HepG2 (cell line): Measurements from ENCODE around the gene SFT2D2. TPM values are rescaled to one million over a fixed set of nuclear protein-coding genes. Genes with fewer than 3 reads are reported as not detected.

Experiments
- AGO1 ChIP-seq: fragments of 200-400 bp; formaldehyde crosslinking; IDR thresholded peaks from 2 replicates; pipeline ENCODE4 v1.6.1; 2017; ENCODE audit warnings: mild to moderate bottlenecking, low read depth, low read length, moderate library complexity; ENCODE audit not compliant: poor library complexity, severe bottlenecking
- DMAP1 ChIP-seq: IDR thresholded peaks from 2 replicates; pipeline ENCODE4 v1.6.1; 2016
- ESRRA ChIP-seq: sonication (generic); formaldehyde crosslinking; IDR thresholded peaks from 2 replicates; pipeline ENCODE4 v1.5.1; 2020; ENCODE audit warnings: mild to moderate bottlenecking, low read depth, missing genetic modification reagents
- GATAD1 ChIP-seq: IDR thresholded peaks from 2 replicates; pipeline ENCODE4 v1.6.1; 2016; ENCODE audit warnings: missing genetic modification reagents, missing compliant biosample characterization
- HOXD1 ChIP-seq: sonication (generic); formaldehyde crosslinking; IDR thresholded peaks from 2 replicates; pipeline ENCODE4 v1.5.0; 2020; ENCODE audit warnings: missing genetic modification reagents
- NCOR1 ChIP-seq: fragments of 200-600 bp; sonication (generic); IDR thresholded peaks from 2 replicates; pipeline ENCODE4 v1.7.0; 2017; ENCODE audit warnings: antibody characterized with exemption, low read length, borderline replicate concordance
- NFRKB ChIP-seq: fragments of 450-650 bp; IDR thresholded peaks from 2 replicates; pipeline ENCODE4 v1.6.1; 2017
- RELA ChIP-seq: sonication (generic); formaldehyde crosslinking; IDR thresholded peaks from 2 replicates; pipeline ENCODE4 v1.4.0; 2020; ENCODE audit warnings: missing genetic modification reagents
- SATB2 ChIP-seq: sonication (generic); formaldehyde crosslinking; IDR thresholded peaks from 2 replicates; pipeline ENCODE4 v1.5.0; 2020; ENCODE audit warnings: missing genetic modification reagents
- ZBTB43 ChIP-seq: sonication (generic); formaldehyde crosslinking; conservative IDR thresholded peaks from 2 replicates; pipeline ENCODE4 v1.4.0; 2020; ENCODE audit warnings: missing genetic modification reagents
- ZMYM4 ChIP-seq: sonication (generic); formaldehyde crosslinking; IDR thresholded peaks from 2 replicates; pipeline ENCODE4 v1.8.1; 2023; ENCODE audit warnings: mild to moderate bottlenecking, missing genetic modification reagents
- ZNF142 ChIP-seq: sonication (generic); formaldehyde crosslinking; IDR thresholded peaks from 2 replicates; pipeline ENCODE4 v1.4.0; 2020; ENCODE audit warnings: missing genetic modification reagents
- ZNF205 ChIP-seq: IDR thresholded peaks from 2 replicates; pipeline ENCODE4 v1.6.1; 2018; ENCODE audit warnings: missing biosample characterization, missing genetic modification reagents
- ZNF230 ChIP-seq: sonication (generic); formaldehyde crosslinking; IDR thresholded peaks from 2 replicates; pipeline ENCODE4 v1.4.0; 2020; ENCODE audit warnings: mild to moderate bottlenecking, missing genetic modification reagents
- ZNF34 ChIP-seq: sonication (generic); formaldehyde crosslinking; IDR thresholded peaks from 2 replicates; pipeline ENCODE4 v1.4.0; 2020; ENCODE audit warnings: mild to moderate bottlenecking, missing genetic modification reagents, borderline replicate concordance
- ZNF552 ChIP-seq: sonication (generic); formaldehyde crosslinking; IDR thresholded peaks from 2 replicates; pipeline ENCODE4 v1.9.0; 2022; ENCODE audit warnings: missing genetic modification reagents, mild to moderate bottlenecking, borderline replicate concordance
- ZNF598 ChIP-seq: sonication (generic); formaldehyde crosslinking; IDR thresholded peaks from 2 replicates; pipeline ENCODE4 v1.5.1; 2020; ENCODE audit warnings: mild to moderate bottlenecking, missing genetic modification reagents, borderline replicate concordance
- ZNF747 ChIP-seq: sonication (generic); formaldehyde crosslinking; IDR thresholded peaks from 2 replicates; pipeline ENCODE4 v1.8.1; 2023; ENCODE audit warnings: missing genetic modification reagents, mild to moderate bottlenecking, borderline replicate concordance
- ZNF816 ChIP-seq: sonication (generic); formaldehyde crosslinking; IDR thresholded peaks from 2 replicates; pipeline ENCODE4 v1.8.0; 2022; ENCODE audit warnings: missing genetic modification reagents, mild to moderate bottlenecking, borderline replicate concordance
- ZNF891 ChIP-seq: sonication (generic); formaldehyde crosslinking; IDR thresholded peaks from 2 replicates; pipeline ENCODE4 v1.5.0; 2020; ENCODE audit warnings: mild to moderate bottlenecking, missing genetic modification reagents
- polyA plus RNA-seq, 8 experiments: library from polyadenylated mRNA; depleted of rRNA in 3 of 8; stranded (reverse) in 7 of 8; unstranded in 1 of 8; fragments of >200 nt; fragmentation: Illumina TruSeq in 4 of 8; extraction: Trizol in 4 of 8; gene quantifications; 2 replicates each; pipeline versions ENCODE4 v1.2.1 to v1.2.3, GENCODE V29; 2011 to 2016; ENCODE audit warnings: low read depth in 4 of 8, missing spikeins in 1 of 8, mixed read lengths in 1 of 8; ENCODE audit not compliant: insufficient read depth in 1 of 8
- total RNA-seq, 5 experiments: library from RNA; depleted of rRNA; stranded (reverse); fragments of >200 nt; fragmentation: Illumina TruSeq; extraction: Trizol; gene quantifications; 2 replicates each; pipeline ENCODE4 v1.2.3, GENCODE V29; 2016; ENCODE audit warnings: low read depth in 1 of 5
- TF ChIP-seq, protein P1 (sequence below): sonication (generic); formaldehyde crosslinking; IDR thresholded peaks from 2 replicates; pipeline ENCODE4 v1.8.0; 2022; ENCODE audit warnings: low read depth, missing genetic modification reagents

SFT2D2 gene
- total and polyA plus RNA-seq, 2 of the 13 experiments (the other 11 are each of a cell fraction or from before 2014, with no cell fraction given), result 10.0 to 28.8 TPM

- TF ChIP-seq ZNF598 (peak; percentile 50; the same call in 1 of the 2 replicates), GATAD1 (CRISPR knock-in tag) (peak; percentile 54), ZNF891 (peak; percentile 57; the same call in 1 of the 2 replicates), ZNF230 (CRISPR knock-in tag) (peak; percentile 95), ZNF205 (CRISPR knock-in tag) (0 out of 2 replicates have a peak, but pooled peaks have one; percentile 17), HOXD1 (CRISPR knock-in tag) (peak; percentile 2; the same call in 1 of the 2 replicates), DMAP1 (CRISPR knock-in tag) (peak; percentile 84; the same call in 1 of the 2 replicates), ZNF816 (CRISPR knock-in tag) (peak; percentile 80; the same call in 1 of the 2 replicates), NCOR1 (no peak), ZMYM4 (CRISPR knock-in tag) (peak; percentile 62), ESRRA (CRISPR knock-in tag) (peak; percentile 70; the same call in 1 of the 2 replicates), ZNF34 (CRISPR knock-in tag) (peak; percentile 59; the same call in 1 of the 2 replicates), SATB2 (peak; percentile 36; the same call in 1 of the 2 replicates), ZNF747 (CRISPR knock-in tag) (0 out of 2 replicates have a peak, but pooled peaks have one; percentile 35), NFRKB (no peak), ZNF142 (CRISPR knock-in tag) (peak; percentile 74; the same call in 1 of the 2 replicates), AGO1 (no peak), RELA (CRISPR knock-in tag) (0 out of 2 replicates have a peak, but pooled peaks have one; percentile 24), ZBTB43 (peak; percentile 93), ZNF552 (CRISPR knock-in tag) (peak; percentile 58; the same call in 1 of the 2 replicates)
- TF ChIP-seq, protein P1, sequence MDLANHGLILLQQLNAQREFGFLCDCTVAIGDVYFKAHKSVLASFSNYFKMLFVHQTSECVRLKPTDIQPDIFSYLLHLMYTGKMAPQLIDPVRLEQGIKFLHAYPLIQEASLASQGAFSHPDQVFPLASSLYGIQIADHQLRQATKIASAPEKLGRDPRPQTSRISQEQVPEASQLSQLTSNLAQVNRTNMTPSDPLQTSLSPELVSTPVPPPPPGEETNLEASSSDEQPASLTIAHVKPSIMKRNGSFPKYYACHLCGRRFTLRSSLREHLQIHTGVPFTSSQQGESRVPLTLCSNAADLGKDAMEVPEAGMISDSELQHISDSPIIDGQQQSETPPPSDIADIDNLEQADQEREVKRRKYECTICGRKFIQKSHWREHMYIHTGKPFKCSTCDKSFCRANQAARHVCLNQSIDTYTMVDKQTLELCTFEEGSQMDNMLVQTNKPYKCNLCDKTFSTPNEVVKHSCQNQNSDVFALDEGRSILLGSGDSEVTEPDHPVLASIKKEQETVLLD (CRISPR knock-in tag), result peak; percentile 82
Measured at GRCh38 chr1:168225476-168226190, at the start of gene SFT2D2 (continued).
